Measurements from ENCODE around the gene GNG4. TPM values are rescaled to one million over a fixed set of nuclear protein-coding genes. Genes with fewer than 3 reads are reported as not detected.

GNG4 gene
- under 0.01 and 1.3 TPM in 2 replicates for total RNA-seq

GRCh38 chr1:235649368-235650163 is at the start of gene GNG4:
Gene GNG4, minus strand, starts transcription at chr1:235649784. Its CDS starts 65,946 bp downstream, at chr1:235583838.

GRCh38 chr1:235504122-235504493 is 145.5 kb downstream of the GNG4 start, which contains the start of gene B3GALNT2:
Gene B3GALNT2, minus strand, starts transcription at chr1:235504452. Its CDS starts 200 bp downstream, at chr1:235504252.

Other genes with a start within 250 kb of the GNG4 start
- gene B3GALNT2, start 145.3 kb downstream of the GNG4 start, total RNA-seq, result 16.2 and 16.5 TPM in 2 replicates
- 1.0 and 1.5 TPM in 2 replicates for gene LYST, start 217.1 kb upstream of the GNG4 start, total RNA-seq